ENCODE data around the gene GRK2. TPM values are rescaled to one million over a fixed set of nuclear protein-coding genes. Genes with fewer than 3 reads are reported as not detected.

The GRK2 gene
- total and polyA plus RNA-seq, 9 of the 15 experiments (the other 6 are each of a cell fraction or from before 2014, with no cell fraction given), result 0.24 to 95.8 (median 56.5) TPM

GRCh38 chr11:67262731-67263675 is 3.3 kb upstream of the GRK2 start (continued):
- TF ChIP-seq POLR2B (IDR thresholded peaks at IDR 0.05; ENCODE audit: low read depth, partially characterized antibody), result no peak
- TF ChIP-seq GTF2F1 (IDR thresholded peaks at IDR 0.05; ENCODE audit: low read depth, low read length), result 0 out of 2 replicates have a peak, but pooled peaks have one; percentile 20
- no peak for TF ChIP-seq ZNF780A (CRISPR knock-in tag; IDR thresholded peaks at IDR 0.05)
- no peak for TF ChIP-seq FOXK1 (CRISPR knock-in tag; IDR thresholded peaks at IDR 0.05; ENCODE audit: borderline replicate concordance)
- TF ChIP-seq GABPA (tag; conservative IDR thresholded peaks at IDR 0.05; ENCODE audit: low read depth), result peak; percentile 82
- no peak for TF ChIP-seq WHSC1 (IDR thresholded peaks at IDR 0.05; ENCODE audit: low read length)
- TF ChIP-seq PTBP1 (IDR thresholded peaks at IDR 0.05; ENCODE audit: low read depth, low read length), result no peak
- no peak for TF ChIP-seq THRAP3 (IDR thresholded peaks at IDR 0.05; ENCODE audit: borderline replicate concordance)
- no peak for TF ChIP-seq BACH1 (tag; IDR thresholded peaks at IDR 0.05)
- TF ChIP-seq, protein P1, sequence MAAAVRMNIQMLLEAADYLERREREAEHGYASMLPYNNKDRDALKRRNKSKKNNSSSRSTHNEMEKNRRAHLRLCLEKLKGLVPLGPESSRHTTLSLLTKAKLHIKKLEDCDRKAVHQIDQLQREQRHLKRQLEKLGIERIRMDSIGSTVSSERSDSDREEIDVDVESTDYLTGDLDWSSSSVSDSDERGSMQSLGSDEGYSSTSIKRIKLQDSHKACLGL (CRISPR knock-in tag; IDR thresholded peaks at IDR 0.05; ENCODE audit: borderline replicate concordance, poor library complexity, severe bottlenecking), result no peak
- TF ChIP-seq ZBTB8A (IDR thresholded peaks at IDR 0.05; ENCODE audit: partially characterized antibody), result no peak
- TF ChIP-seq ZNF197 (CRISPR knock-in tag; IDR thresholded peaks at IDR 0.05; ENCODE audit: low read depth), result no peak
- TF ChIP-seq E2F8 (IDR thresholded peaks at IDR 0.05; ENCODE audit: low read depth, partially characterized antibody), result peak; percentile 71
- TF ChIP-seq, protein P2, sequence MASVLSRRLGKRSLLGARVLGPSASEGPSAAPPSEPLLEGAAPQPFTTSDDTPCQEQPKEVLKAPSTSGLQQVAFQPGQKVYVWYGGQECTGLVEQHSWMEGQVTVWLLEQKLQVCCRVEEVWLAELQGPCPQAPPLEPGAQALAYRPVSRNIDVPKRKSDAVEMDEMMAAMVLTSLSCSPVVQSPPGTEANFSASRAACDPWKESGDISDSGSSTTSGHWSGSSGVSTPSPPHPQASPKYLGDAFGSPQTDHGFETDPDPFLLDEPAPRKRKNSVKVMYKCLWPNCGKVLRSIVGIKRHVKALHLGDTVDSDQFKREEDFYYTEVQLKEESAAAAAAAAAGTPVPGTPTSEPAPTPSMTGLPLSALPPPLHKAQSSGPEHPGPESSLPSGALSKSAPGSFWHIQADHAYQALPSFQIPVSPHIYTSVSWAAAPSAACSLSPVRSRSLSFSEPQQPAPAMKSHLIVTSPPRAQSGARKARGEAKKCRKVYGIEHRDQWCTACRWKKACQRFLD (CRISPR knock-in tag; IDR thresholded peaks at IDR 0.05), result peak; percentile 47; the same call in 1 of the 2 replicates
- TF ChIP-seq RAD21 (CRISPR knock-in tag; conservative IDR thresholded peaks at IDR 0.05 in 1 of 2, IDR thresholded peaks at IDR 0.05 in 1 of 2), result peak; percentile 67 to 75
- no peak for TF ChIP-seq ZNF695 (CRISPR knock-in tag; IDR thresholded peaks at IDR 0.05)
- TF ChIP-seq ZNF175 (CRISPR knock-in tag; IDR thresholded peaks at IDR 0.05; ENCODE audit: low read depth), result no peak
- no peak for TF ChIP-seq ZNF707 (CRISPR knock-in tag; conservative IDR thresholded peaks at IDR 0.05)

All from K562 (cell line).